ENCODE data around the gene ZNF132. TPM values are rescaled to one million over a fixed set of nuclear protein-coding genes. Genes with fewer than 3 reads are reported as not detected.

The ZNF132 gene
- total and polyA plus RNA-seq, 2 donors = 2.3 to 11.9 TPM

GRCh38 chr19:58382997-58383603, 56.9 kb downstream of the ZNF132 start:
- DNase-seq (ENCODE audit: extremely low spot score) = no peak
- Histone ChIP-seq H3K27ac (ENCODE audit: low read depth) (no peak overlapping the region), H3K4me3 (ENCODE audit: low read depth, low read length) (no peak overlapping the region), H3K36me3 (ENCODE audit: insufficient read depth) (no peaks in the 10 kb centered on the region), H3K4me1 (ENCODE audit: insufficient read depth) (peaks cover 2% of the 10 kb centered on the region)
- 90% methylated on average over 6 of the region's 6 CpGs for WGBS

Small RNAs within 50 kb of the gene (small RNA-seq; reads per million reads assigned to genes)
- gene MIR4754 (not detected), gene RNU6-1337P (not detected)

Other genes starting within 250 kb of the ZNF132 start
- gene ZNF544, start 211.2 kb downstream of the ZNF132 start, total RNA-seq = 51.4 TPM
- gene ZNF544, start 211.2 kb downstream of the ZNF132 start, polyA plus RNA-seq = 23.6 TPM
- 7.8 TPM for gene ZNF8, start 161.2 kb downstream of the ZNF132 start, total RNA-seq
- gene ZNF8, start 161.2 kb downstream of the ZNF132 start, polyA plus RNA-seq = 1.8 TPM
- gene ERVK3-1, start 134.8 kb downstream of the ZNF132 start, total RNA-seq = 30.1 TPM
- gene ERVK3-1, start 134.8 kb downstream of the ZNF132 start, polyA plus RNA-seq = 33.9 TPM
- gene ZSCAN22, start 113.2 kb downstream of the ZNF132 start, total RNA-seq = 2.9 TPM
- gene ZSCAN22, start 113.2 kb downstream of the ZNF132 start, polyA plus RNA-seq = 1.6 TPM
- gene A1BG, start 86.7 kb downstream of the ZNF132 start, total RNA-seq = 0.69 TPM
- 19.3 TPM for gene A1BG, start 86.7 kb downstream of the ZNF132 start, polyA plus RNA-seq
- gene ZNF497, start 77.4 kb downstream of the ZNF132 start, total RNA-seq = 2.1 TPM
- gene ZNF497, start 77.4 kb downstream of the ZNF132 start, polyA plus RNA-seq = 0.73 TPM
- gene ZNF837, start 59.1 kb downstream of the ZNF132 start, total RNA-seq = 1.5 TPM
- 1.6 TPM for gene ZNF837, start 59.1 kb downstream of the ZNF132 start, polyA plus RNA-seq
- gene RPS5, start 52.9 kb downstream of the ZNF132 start, total RNA-seq = 1,214 TPM
- 1,879 TPM for gene RPS5, start 52.9 kb downstream of the ZNF132 start, polyA plus RNA-seq
- gene RNF225, start 44.5 kb downstream of the ZNF132 start, total RNA-seq = not detected
- gene RNF225, start 44.5 kb downstream of the ZNF132 start, polyA plus RNA-seq = 0.11 TPM
- gene ZNF584, start 31.5 kb downstream of the ZNF132 start, total RNA-seq = 13.6 TPM
- 18.5 TPM for gene ZNF584, start 31.5 kb downstream of the ZNF132 start, polyA plus RNA-seq
- 6.6 TPM for gene ZNF324B, start 11.5 kb upstream of the ZNF132 start, total RNA-seq
- 5.4 TPM for gene ZNF324B, start 11.5 kb upstream of the ZNF132 start, polyA plus RNA-seq
- gene ZNF324, start 26.9 kb upstream of the ZNF132 start, total RNA-seq = 9.5 TPM
- gene ZNF324, start 26.9 kb upstream of the ZNF132 start, polyA plus RNA-seq = 8.6 TPM
- 6.0 TPM for gene ZNF446, start 36.2 kb upstream of the ZNF132 start, total RNA-seq
- gene ZNF446, start 36.2 kb upstream of the ZNF132 start, polyA plus RNA-seq = 16.2 TPM
- 3.5 TPM for gene SLC27A5, start 71.8 kb upstream of the ZNF132 start, total RNA-seq
- 16.8 TPM for gene SLC27A5, start 71.8 kb upstream of the ZNF132 start, polyA plus RNA-seq
- 3.3 TPM for gene ZBTB45, start 79.7 kb upstream of the ZNF132 start, total RNA-seq
- gene ZBTB45, start 79.7 kb upstream of the ZNF132 start, polyA plus RNA-seq = 18.4 TPM
- gene TRIM28, start 103.9 kb upstream of the ZNF132 start, total RNA-seq = 177 TPM
- gene TRIM28, start 103.9 kb upstream of the ZNF132 start, polyA plus RNA-seq = 282 TPM
- 38.4 TPM for gene CHMP2A, start 115.0 kb upstream of the ZNF132 start, total RNA-seq
- 212 TPM for gene CHMP2A, start 115.0 kb upstream of the ZNF132 start, polyA plus RNA-seq
- gene UBE2M, start 118.5 kb upstream of the ZNF132 start, total RNA-seq = 31.0 TPM
- 69.3 TPM for gene UBE2M, start 118.5 kb upstream of the ZNF132 start, polyA plus RNA-seq
- 12.4 TPM for gene MZF1, start 133.2 kb upstream of the ZNF132 start, total RNA-seq
- 22.1 TPM for gene MZF1, start 133.2 kb upstream of the ZNF132 start, polyA plus RNA-seq